Glutamatergic neuron (in vitro differentiated cells): Measurements from ENCODE around the gene ASS1. TPM values are rescaled to one million over a fixed set of nuclear protein-coding genes. Genes with fewer than 3 reads are reported as not detected.

ENCODE experiments used
- DNase-seq: peaks from one replicate; pipeline ENCODE4 v3.0.0; 2022
- H3K27ac Mint-ChIP-seq: one replicate; pipeline ENCODE4 v1.8.0; 2020; ENCODE audit warnings: mild to moderate bottlenecking, mixed read lengths, inconsistent platforms; ENCODE audit not compliant: unreplicated experiment
- H3K27me3 Mint-ChIP-seq: one replicate; pipeline ENCODE4 v1.8.0; 2020; ENCODE audit warnings: mild to moderate bottlenecking, moderate library complexity, mixed read lengths, inconsistent platforms; ENCODE audit not compliant: unreplicated experiment
- H3K36me3 Mint-ChIP-seq: one replicate; pipeline ENCODE4 v1.8.0; 2020; ENCODE audit warnings: mild to moderate bottlenecking, mixed read lengths, inconsistent platforms; ENCODE audit not compliant: unreplicated experiment
- H3K4me1 Mint-ChIP-seq: one replicate; pipeline ENCODE4 v1.8.0; 2020; ENCODE audit warnings: mild to moderate bottlenecking, low read depth, mixed read lengths, inconsistent platforms; ENCODE audit not compliant: unreplicated experiment
- H3K4me3 Mint-ChIP-seq: one replicate; pipeline ENCODE4 v1.8.0; 2020; ENCODE audit warnings: mild to moderate bottlenecking, mixed read lengths, inconsistent platforms; ENCODE audit not compliant: unreplicated experiment
- H3K9me3 Mint-ChIP-seq: one replicate; pipeline ENCODE4 v1.8.0; 2020; ENCODE audit warnings: mild to moderate bottlenecking, moderate library complexity, mixed read lengths, inconsistent platforms; ENCODE audit not compliant: unreplicated experiment
- total RNA-seq: library from RNA; stranded (reverse); fragmentation: NEBNext Ultra II Directional; extraction: Animal tissue kit (Norgen Biotek cat#: 25700); gene quantifications from one replicate; pipeline ENCODE4 v1.2.1, GENCODE V29; 2021; ENCODE audit not compliant: unreplicated experiment
- TF ChIP-seq, protein P1 (sequence below): fragments of 200-600 bp; sonication (generic); IDR thresholded peaks from one replicate; pipeline ENCODE4 v1.5.0; 2021; ENCODE audit not compliant: partially characterized antibody, unreplicated experiment

The ASS1 gene
- total RNA-seq, 1 donor from 2014 or later, result 31.5 TPM

GRCh38 chr9:130462685-130463540, 18.2 kb downstream of the ASS1 start:
- TF ChIP-seq, protein P1, sequence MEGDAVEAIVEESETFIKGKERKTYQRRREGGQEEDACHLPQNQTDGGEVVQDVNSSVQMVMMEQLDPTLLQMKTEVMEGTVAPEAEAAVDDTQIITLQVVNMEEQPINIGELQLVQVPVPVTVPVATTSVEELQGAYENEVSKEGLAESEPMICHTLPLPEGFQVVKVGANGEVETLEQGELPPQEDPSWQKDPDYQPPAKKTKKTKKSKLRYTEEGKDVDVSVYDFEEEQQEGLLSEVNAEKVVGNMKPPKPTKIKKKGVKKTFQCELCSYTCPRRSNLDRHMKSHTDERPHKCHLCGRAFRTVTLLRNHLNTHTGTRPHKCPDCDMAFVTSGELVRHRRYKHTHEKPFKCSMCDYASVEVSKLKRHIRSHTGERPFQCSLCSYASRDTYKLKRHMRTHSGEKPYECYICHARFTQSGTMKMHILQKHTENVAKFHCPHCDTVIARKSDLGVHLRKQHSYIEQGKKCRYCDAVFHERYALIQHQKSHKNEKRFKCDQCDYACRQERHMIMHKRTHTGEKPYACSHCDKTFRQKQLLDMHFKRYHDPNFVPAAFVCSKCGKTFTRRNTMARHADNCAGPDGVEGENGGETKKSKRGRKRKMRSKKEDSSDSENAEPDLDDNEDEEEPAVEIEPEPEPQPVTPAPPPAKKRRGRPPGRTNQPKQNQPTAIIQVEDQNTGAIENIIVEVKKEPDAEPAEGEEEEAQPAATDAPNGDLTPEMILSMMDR, result no peak
- H3K36me3 Mint-ChIP-seq, result no peaks in the 10 kb centered on the region
- peaks cover 11% of the 10 kb centered on the region for H3K9me3 Mint-ChIP-seq
- peaks cover 12% of the 10 kb centered on the region for H3K27me3 Mint-ChIP-seq
- no peak overlapping the region for H3K4me3 Mint-ChIP-seq
- peaks cover 20% of the 10 kb centered on the region for H3K4me1 Mint-ChIP-seq
- no peak for DNase-seq
- peak overlapping the region; percentile 80 for H3K27ac Mint-ChIP-seq

DNA sequence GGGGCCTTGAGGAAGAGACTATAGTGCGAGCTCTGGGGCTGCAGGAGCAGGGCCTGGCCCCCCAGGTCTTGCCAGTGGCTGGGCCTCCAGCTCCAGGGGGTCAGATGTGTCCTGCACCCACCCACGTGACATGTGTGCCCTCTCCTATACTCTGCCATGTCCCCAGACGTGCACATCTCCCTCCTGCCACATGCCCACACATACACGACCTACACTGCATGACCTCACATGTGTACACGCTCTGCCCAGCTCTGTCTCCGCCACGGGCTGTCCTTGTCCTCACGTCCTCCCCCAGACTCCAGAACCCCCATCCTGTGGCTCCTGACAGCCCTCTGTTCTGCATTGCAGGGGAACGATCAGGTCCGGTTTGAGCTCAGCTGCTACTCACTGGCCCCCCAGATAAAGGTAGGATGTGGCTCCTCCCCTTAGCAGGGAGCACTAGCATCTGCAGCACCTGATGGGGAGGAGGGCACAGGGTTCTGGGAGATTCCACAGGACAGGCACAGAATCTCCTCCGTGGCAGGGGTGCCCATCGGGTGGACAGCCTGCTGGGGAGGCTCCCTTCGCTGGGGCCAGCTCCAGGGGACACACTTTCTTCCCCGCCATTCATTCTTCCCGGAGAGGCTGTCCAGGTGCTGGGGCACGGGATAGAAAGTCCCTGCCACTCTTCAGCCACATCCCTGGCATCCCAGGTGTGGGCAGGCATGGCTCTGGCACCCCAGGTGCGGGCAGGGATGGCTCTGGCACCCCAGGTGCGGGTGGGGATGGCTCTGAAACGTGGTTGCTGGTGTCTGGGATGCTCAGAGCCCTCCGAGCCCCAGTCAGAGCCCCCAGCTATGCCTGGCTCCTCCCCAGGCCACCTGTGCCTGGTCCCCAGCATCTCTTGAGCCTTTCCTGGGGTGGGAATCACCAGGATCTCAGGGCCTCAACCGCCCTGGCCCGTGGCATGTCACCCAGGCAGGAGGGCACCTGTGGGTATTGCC, 19.3 kb downstream of the ASS1 start:
- peaks cover 18% of the 10 kb centered on the region for H3K9me3 Mint-ChIP-seq
- H3K27me3 Mint-ChIP-seq, result peaks cover 15% of the 10 kb centered on the region
- no peak overlapping the region for H3K4me3 Mint-ChIP-seq
- TF ChIP-seq, protein P1, result no peak
- no peak for DNase-seq
- H3K4me1 Mint-ChIP-seq, result peaks cover 27% of the 10 kb centered on the region
- H3K36me3 Mint-ChIP-seq, result no peaks in the 10 kb centered on the region
- no peak overlapping the region for H3K27ac Mint-ChIP-seq

DNA sequence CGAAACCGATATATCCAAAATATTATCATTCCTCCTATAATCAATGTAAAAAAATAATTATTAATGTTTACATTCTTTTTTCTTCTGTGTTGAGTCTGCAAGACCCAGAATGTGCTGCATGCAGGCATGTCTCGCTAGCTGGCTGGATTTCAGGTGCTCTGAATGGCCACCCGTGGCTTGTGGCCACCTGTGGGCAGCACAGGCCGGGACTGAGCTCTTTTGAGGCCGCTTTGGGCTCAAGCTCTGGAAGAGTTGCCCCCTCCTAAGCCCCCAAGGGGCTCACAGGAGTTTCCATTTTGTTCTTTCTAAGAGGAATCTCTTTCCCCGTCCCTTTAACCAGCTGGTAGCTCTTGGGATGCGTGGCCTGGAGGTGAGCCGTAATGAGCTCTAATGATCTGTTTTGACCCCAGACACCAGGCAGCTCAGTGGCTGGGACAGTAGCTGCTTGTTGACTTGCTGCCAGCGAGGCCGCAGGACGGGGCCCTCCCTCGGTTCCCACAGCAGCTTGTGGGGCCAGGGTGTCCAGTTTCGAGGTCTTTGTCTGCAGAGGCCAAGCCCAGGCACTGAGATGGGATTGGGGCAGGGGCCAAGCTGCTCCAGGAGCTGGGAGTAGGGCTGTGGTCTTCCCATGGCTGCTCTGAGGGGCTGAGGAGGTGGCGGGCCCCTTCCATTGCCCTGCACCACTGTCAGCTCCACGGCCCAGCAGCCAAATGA, 20.8 kb downstream of the ASS1 start:
- Mint-ChIP-seq H3K27ac (peak overlapping the region; percentile 99), H3K4me3 (no peak overlapping the region), H3K36me3 (no peaks in the 10 kb centered on the region), H3K27me3 (peaks cover 12% of the 10 kb centered on the region), H3K9me3 (peaks cover 13% of the 10 kb centered on the region), H3K4me1 (peaks cover 27% of the 10 kb centered on the region)
- TF ChIP-seq, protein P1, result no peak
- DNase-seq, result no peak

GRCh38 chr9:130466537-130467217, 21.9 kb downstream of the ASS1 start:
- peak overlapping the region; percentile 76 for H3K4me3 Mint-ChIP-seq
- peaks cover 12% of the 10 kb centered on the region for H3K27me3 Mint-ChIP-seq
- TF ChIP-seq, protein P1, result no peak
- H3K27ac Mint-ChIP-seq, result peak overlapping the region; percentile 99
- H3K9me3 Mint-ChIP-seq, result peaks cover 13% of the 10 kb centered on the region
- peak; percentile 66 for DNase-seq
- no peaks in the 10 kb centered on the region for H3K36me3 Mint-ChIP-seq
- H3K4me1 Mint-ChIP-seq, result peaks cover 30% of the 10 kb centered on the region
